Smooth muscle cell (in vitro differentiated cells): Measurements from ENCODE around the gene PTK7. TPM values are rescaled to one million over a fixed set of nuclear protein-coding genes. Genes with fewer than 3 reads are reported as not detected.
A peak's percentile ranks its signal among the peaks of the same experiment; 100 is the strongest.

Experiments
- DNase-seq: peaks from one replicate; lab custom pipeline; 2025; ENCODE audit not compliant: unreplicated experiment; lab: John Stamatoyannopoulos, UW
- H2AFZ ChIP-seq: fragments of 200-600 bp; sonication (generic); 2 replicates; pipeline ENCODE4 v1.6.0; 2016; ENCODE audit warnings: antibody characterized with exemption, low read depth, mild to moderate bottlenecking
- H3F3A ChIP-seq: fragments of 200-600 bp; sonication (generic); 2 replicates; pipeline ENCODE4 v1.6.0; 2017; ENCODE audit warnings: antibody characterized with exemption, low read depth
- H3K27ac ChIP-seq: fragments of 200-600 bp; sonication (generic); 2 replicates; pipeline ENCODE4 v1.5.1; 2016; ENCODE audit warnings: low read depth, mild to moderate bottlenecking
- H3K27me3 ChIP-seq: fragments of 200-600 bp; sonication (generic); 2 replicates; pipeline ENCODE4 v1.6.1; 2016; ENCODE audit warnings: low read depth, mild to moderate bottlenecking
- H3K36me3 ChIP-seq: fragments of 200-600 bp; sonication (generic); 2 replicates; pipeline ENCODE4 v1.5.1; 2016; ENCODE audit warnings: low read depth
- H3K4me1 ChIP-seq: fragments of 200-600 bp; sonication (generic); 2 replicates; pipeline ENCODE4 v1.5.1; 2016; ENCODE audit warnings: low read depth
- H3K4me2 ChIP-seq: fragments of 200-600 bp; sonication (generic); 2 replicates; pipeline ENCODE4 v1.6.0; 2016; ENCODE audit warnings: mild to moderate bottlenecking
- H3K4me3 ChIP-seq: fragments of 200-600 bp; sonication (generic); 2 replicates; pipeline ENCODE4 v1.5.1; 2016; ENCODE audit warnings: mild to moderate bottlenecking
- H3K79me2 ChIP-seq: fragments of 200-600 bp; sonication (generic); 2 replicates; pipeline ENCODE4 v1.6.0; 2016; ENCODE audit warnings: low read depth, mild to moderate bottlenecking
- H3K9ac ChIP-seq: fragments of 200-600 bp; sonication (generic); 2 replicates; pipeline ENCODE4 v1.6.0; 2016; ENCODE audit warnings: low read depth
- H3K9me3 ChIP-seq: fragments of 200-600 bp; sonication (generic); replicated peaks from 2 replicates; pipeline ENCODE4 v1.5.1; 2016; ENCODE audit warnings: low read depth
- H4K20me1 ChIP-seq: fragments of 200-600 bp; sonication (generic); 2 replicates; pipeline ENCODE4 v1.6.0; 2016; ENCODE audit warnings: low read depth
- CTCF ChIP-seq: fragments of 200-600 bp; sonication (generic); IDR thresholded peaks from 2 replicates; pipeline ENCODE4 v1.5.1; 2017; ENCODE audit warnings: borderline replicate concordance, mild to moderate bottlenecking, antibody characterized with exemption; ENCODE audit not compliant: insufficient read depth, poor library complexity, severe bottlenecking
- WGBS: methylation state at CpG from one replicate; pipeline ENCODE4 v1.1.7; 2016; ENCODE audit warnings: low lambda C conversion rate; 5-methylcytosine and 5-hydroxymethylcytosine counted together
- polyA plus RNA-seq: library from polyadenylated mRNA; unstranded; fragments of >200 nt; fragmentation: Nextera tagmentation; extraction: Ambion mirVana; gene quantifications from 2 replicates; pipeline ENCODE4 v1.2.1, GENCODE V29; 2016
- total RNA-seq: library from RNA; depleted of rRNA; stranded (reverse); fragments of >200 nt; gene quantifications from 2 replicates; pipeline ENCODE4 v1.2.3, GENCODE V29; 2014

PTK7 gene
- total and polyA plus RNA-seq, 2 experiments from 2014 or later = 376 to 598 TPM

GRCh38 chr6:43062818-43063217 is 13.3 kb upstream of the PTK7 start:
- no peak overlapping the region for H2AFZ ChIP-seq
- no peaks in the 10 kb centered on the region for H4K20me1 ChIP-seq
- H3K4me3 ChIP-seq = no peak overlapping the region
- H3K27me3 ChIP-seq = no peaks in the 10 kb centered on the region
- DNase-seq = no peak
- TF ChIP-seq CTCF = no peak
- no peak overlapping the region for H3K27ac ChIP-seq
- peaks cover 20% of the 10 kb centered on the region for H3K79me2 ChIP-seq
- no peak overlapping the region for H3K4me2 ChIP-seq
- H3K9me3 ChIP-seq = no peaks in the 10 kb centered on the region
- H3K4me1 ChIP-seq = peaks cover 16% of the 10 kb centered on the region
- 97% methylated on average over 12 of the region's 12 CpGs for WGBS
- H3K9ac ChIP-seq = no peak overlapping the region
- no peaks in the 10 kb centered on the region for H3K36me3 ChIP-seq
- H3F3A ChIP-seq = no peaks in the 10 kb centered on the region

- Histone ChIP-seq H3K27me3 (no peaks in the 10 kb centered on the region), H3K27ac (no peak overlapping the region), H3K4me3 (no peak overlapping the region), H3F3A (peaks cover 15% of the 10 kb centered on the region), H2AFZ (no peak overlapping the region), H3K9ac (no peak overlapping the region), H3K4me2 (no peak overlapping the region), H3K9me3 (no peaks in the 10 kb centered on the region), H3K36me3 (no peaks in the 10 kb centered on the region), H3K79me2 (peaks cover 5% of the 10 kb centered on the region), H4K20me1 (no peaks in the 10 kb centered on the region), H3K4me1 (peaks cover 7% of the 10 kb centered on the region)
- DNase-seq = no peak
- TF ChIP-seq CTCF = peak; percentile 65
- 47% methylated on average over 6 of the region's 6 CpGs for WGBS
These were observed 6.0 kb upstream of the PTK7 start for GRCh38 chr6:43070028-43070632.

GRCh38 chr6:43074847-43075669 is 1.1 kb upstream of the PTK7 start:
- DNase-seq = no peak
- Histone ChIP-seq H3K79me2 (peaks cover 47% of the 10 kb centered on the region), H3K4me2 (peak overlapping the region; percentile 97), H3K9ac (peak overlapping the region; percentile 5), H3K36me3 (no peaks in the 10 kb centered on the region), H4K20me1 (peaks cover 33% of the 10 kb centered on the region), H3F3A (peaks cover 27% of the 10 kb centered on the region), H3K4me3 (peak overlapping the region; percentile 99), H3K27ac (peak overlapping the region; percentile 77), H3K27me3 (no peaks in the 10 kb centered on the region), H3K9me3 (no peaks in the 10 kb centered on the region), H3K4me1 (peaks cover 20% of the 10 kb centered on the region), H2AFZ (no peak overlapping the region)
- TF ChIP-seq CTCF = no peak
- WGBS = 42% methylated on average over 5 of the region's 6 CpGs
